GM04503 (cell line): ENCODE measurements around the gene ROBO1.
"Not testable (repeated sequence)": the region's sequence is repeated elsewhere in the genome, so short reads cannot be mapped to it uniquely, and the experiment has no call there.

Experiments used
- DNase-seq: peaks from one replicate; pipeline ENCODE4 v3.0.0-alpha.2; 2012; ENCODE audit warnings: low read depth

The ROBO1 gene

GRCh38 chr3:79551321-79551892 is 216.4 kb downstream of the ROBO1 start:
- no peak for DNase-seq

- no peak for DNase-seq
Measured at GRCh38 chr3:79543218-79543982, 224.4 kb downstream of the ROBO1 start.

- DNase-seq: no peak
Measured at GRCh38 chr3:79534727-79535126, 233.1 kb downstream of the ROBO1 start.

- DNase-seq: no peak
Measured at GRCh38 chr3:79531566-79532295, 236.1 kb downstream of the ROBO1 start.

- DNase-seq: no peak
Measured at GRCh38 chr3:79521221-79521848, 246.5 kb downstream of the ROBO1 start.

GRCh38 chr3:79517766-79518413 is 249.9 kb downstream of the ROBO1 start:
- DNase-seq: no peak

- DNase-seq: no peak
Measured at GRCh38 chr3:79516795-79517194, 251.0 kb downstream of the ROBO1 start.

GRCh38 chr3:79515072-79515471 is 252.7 kb downstream of the ROBO1 start:
- DNase-seq: no peak

GRCh38 chr3:79514069-79514468 is 253.7 kb downstream of the ROBO1 start:
- no peak for DNase-seq

GRCh38 chr3:79506751-79507150 is 261.0 kb downstream of the ROBO1 start:
- no peak for DNase-seq

GRCh38 chr3:79502216-79502681 is 265.5 kb downstream of the ROBO1 start:
- not testable (repeated sequence) for DNase-seq

- DNase-seq: no peak
Measured at GRCh38 chr3:79497447-79498111, 270.2 kb downstream of the ROBO1 start.

GRCh38 chr3:79491029-79491641 is 276.7 kb downstream of the ROBO1 start:
- DNase-seq: no peak

- DNase-seq: no peak
Measured at GRCh38 chr3:79490165-79491028, 277.4 kb downstream of the ROBO1 start.

GRCh38 chr3:79488407-79488806 is 279.4 kb downstream of the ROBO1 start:
- no peak for DNase-seq

GRCh38 chr3:79480746-79481145 is 287.1 kb downstream of the ROBO1 start:
- no peak for DNase-seq

GRCh38 chr3:79478620-79479019 is 289.2 kb downstream of the ROBO1 start:
- no peak for DNase-seq

- DNase-seq: no peak
Measured at GRCh38 chr3:79477242-79477641, 290.6 kb downstream of the ROBO1 start.

- DNase-seq: no peak
Measured at GRCh38 chr3:79473993-79474392, 293.8 kb downstream of the ROBO1 start.

- no peak for DNase-seq
Measured at GRCh38 chr3:79467721-79468120, 300.1 kb downstream of the ROBO1 start.
